HuH-7 (cell line): Measurements from ENCODE around the gene NCOR1.
A peak's percentile ranks its signal among the peaks of the same experiment; 100 is the strongest.
"Not testable (repeated sequence)": the region's sequence is repeated elsewhere in the genome, so short reads cannot be mapped to it uniquely, and the experiment has no call there.

Experiments used
- DNase-seq: peaks from one replicate; pipeline ENCODE4 v3.0.0; 2011; ENCODE audit warnings: low spot score

Gene NCOR1

DNA sequence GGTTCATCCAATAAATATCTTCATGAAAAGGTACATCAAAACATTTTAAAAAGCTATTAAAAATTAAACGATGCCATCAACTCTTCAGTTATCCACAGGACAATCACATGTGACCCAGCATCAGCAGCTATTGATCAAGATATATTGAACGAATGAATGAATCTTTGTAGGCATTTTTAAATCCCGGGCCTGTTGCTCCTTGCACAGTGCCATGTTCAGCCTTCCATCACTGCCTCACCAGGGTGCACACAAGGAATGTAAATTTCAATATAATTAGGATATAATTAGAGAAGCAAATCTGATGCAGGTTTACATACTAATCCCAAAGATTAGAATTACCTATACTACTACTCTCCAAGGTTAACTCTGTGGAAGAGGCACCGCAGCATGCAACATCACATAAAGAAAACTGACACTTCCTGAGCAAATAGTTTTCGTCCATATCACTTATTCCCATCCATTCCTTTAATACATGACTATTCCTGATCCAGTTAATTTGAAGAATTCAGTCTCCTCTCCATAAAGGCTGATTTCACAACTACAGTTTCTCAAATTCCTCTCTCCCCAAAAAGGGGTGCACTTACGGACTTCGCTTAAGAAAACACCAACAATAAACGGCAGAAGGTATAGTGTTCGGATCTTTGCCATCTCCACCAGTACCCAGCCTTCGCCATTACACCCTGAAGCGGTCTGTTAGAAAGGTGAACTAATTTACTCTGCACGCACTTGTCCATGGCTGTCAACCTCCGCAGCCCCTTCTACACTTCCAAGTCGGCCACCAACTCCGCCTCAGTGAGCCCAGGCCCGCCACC is 938 bp downstream of the NCOR1 start:
- DNase-seq: no peak

DNA sequence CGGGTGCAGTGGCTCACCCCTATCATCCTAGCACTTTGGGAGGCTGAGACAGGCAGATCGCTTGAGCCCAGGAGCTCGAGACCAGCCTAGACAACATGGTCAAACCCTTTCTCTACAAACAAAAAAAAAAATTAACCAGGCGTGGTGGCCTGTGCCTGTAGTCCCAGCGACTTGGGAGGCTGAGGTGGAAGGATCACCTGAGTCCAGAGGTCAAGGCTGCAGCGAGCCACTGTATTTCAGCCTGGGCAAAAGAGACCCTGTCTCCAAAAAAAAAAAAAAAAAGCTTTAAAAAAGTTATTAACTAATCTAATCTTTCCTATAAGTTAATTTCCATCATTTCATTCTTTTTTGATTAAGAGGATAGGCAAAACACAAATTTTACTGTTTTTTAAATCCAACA is 2.5 kb downstream of the NCOR1 start:
- no peak for DNase-seq

DNA sequence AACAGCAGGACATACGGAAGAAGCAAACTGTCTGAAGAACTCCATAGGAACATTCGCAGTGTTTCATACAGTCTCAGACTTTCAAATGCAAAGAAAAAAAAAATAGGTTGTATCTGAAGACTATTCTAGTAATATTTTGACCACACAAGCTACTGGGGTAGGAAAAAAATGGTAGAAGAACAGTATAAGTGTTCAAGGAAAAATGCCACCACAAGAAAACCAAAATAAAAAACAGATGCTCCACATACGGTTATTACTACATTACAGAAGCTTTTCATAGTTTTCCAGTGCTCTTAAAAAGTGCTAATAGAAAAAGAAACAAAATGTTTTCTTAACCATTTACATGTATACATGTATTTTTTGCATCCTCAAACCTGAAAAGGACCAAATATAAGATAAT is 3.7 kb downstream of the NCOR1 start:
- DNase-seq: no peak

DNA sequence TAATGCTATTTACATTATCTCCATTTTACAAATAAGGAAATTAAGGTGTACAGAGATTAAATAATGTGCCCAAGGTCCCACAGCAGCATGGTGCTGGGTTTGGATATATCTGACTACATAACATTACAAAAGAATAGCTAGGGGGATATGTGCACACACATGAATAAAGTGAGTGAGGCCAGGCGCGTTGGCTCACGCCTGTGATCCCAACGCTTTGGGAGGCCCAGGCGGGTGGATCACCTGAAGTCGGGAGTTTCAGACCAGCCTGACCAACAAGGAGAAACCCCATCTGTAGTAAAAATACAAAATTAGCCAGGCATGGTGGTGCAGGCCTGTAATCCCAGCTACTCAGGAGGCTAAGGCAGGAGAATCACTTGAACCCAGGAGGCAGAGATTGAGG is 10.6 kb downstream of the NCOR1 start:
- DNase-seq: not testable (repeated sequence)

DNA sequence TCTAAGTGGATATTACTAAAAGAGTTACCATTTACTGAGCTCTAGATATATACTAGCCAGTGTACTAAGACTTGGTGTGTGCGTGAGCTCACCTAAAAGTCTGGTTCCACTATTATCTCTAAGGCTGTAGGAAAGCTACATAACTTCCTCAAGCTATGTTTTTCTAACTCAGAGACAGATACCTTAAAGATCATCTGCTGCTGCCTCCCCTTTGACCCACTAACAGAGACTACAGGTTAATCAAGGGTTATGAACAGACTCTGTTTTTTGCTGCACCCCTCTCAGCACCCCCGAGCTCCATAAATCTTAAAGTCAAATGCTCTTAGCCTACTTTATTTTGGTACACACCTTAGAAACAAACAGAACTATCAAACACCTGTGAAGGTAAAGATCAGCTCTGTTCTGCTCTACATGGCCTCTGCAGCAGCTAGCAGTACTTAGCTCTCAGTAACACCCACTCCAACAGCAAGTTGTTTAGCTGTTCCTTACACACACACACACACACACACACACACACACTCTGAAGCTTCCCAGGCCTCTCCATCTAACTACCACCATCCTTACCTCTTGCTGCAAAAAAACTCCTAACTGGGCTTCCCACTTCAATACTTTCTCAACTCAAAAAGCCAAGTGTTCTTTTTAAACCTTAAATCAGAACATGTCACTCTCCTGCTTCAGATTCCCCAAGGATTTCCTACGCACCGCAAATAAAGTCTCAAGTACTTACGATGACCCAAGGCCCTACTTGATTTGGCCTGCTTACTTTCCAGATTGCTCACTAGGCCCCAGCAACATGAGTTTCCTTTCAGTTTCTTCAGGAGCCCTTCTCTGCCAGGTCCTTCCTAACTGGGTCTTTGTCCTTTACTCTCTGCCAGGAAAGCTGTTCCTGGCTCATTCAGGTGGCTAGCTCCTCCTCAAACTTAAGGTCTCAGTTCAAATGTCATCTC is 12.5 kb downstream of the NCOR1 start:
- not testable (repeated sequence) for DNase-seq

DNA sequence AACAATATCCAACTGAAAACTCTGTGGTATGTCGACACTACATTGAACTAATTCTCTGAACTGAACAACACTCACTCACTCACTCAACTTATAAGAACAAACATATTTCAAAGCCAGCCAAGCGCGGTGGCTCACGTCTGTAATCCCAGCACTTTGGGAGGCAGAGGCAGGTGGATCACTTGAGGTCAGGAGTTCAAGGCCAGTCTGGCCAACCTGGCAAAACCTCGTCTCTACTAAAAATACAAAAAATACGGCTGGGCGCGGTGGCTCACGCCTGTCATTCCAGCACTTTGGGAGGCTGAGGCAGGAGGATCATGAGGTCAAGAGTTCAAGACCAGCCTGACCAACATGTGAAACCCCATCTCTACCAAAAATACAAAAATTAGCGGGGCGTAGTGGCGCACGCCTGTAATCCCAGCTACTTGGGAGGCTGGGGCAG is 13.6 kb downstream of the NCOR1 start:
- DNase-seq: not testable (repeated sequence)

DNA sequence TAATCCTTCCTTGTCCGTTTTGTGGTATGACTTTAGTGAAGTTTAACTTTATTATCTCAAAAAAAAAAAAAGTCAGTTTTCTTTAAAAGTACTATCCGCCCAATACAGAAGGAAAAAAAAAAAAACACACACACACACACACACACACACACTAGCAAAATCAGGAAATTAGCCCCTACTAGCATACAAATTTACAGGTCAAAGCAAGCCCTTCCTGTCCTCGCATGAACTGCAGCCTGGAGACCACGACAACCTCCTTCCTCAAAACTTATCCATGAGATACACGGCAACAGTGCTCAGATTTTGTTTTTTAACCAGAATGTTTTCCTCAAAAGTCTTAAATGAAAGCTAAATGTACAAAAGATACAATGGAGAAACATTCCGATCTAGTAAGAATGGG is 16.2 kb downstream of the NCOR1 start:
- DNase-seq: no peak

DNA sequence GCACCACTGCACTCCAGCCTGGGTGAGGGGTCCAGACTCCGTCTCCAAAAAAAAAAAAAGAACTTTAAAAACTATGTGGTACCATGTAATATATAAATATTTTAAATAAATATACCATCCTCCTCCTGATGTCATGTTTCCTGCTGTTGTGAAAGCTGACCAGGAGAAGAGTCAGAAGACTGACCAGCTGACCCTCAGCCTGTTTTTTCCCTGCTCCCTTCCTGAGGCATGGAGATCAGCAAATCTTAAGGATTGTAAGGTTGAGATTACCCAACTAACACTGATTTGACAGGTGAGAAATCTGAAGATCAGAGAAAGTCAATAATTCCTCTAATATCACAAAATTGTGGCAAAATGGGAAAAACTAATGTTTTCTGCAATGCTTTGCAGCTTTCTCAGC is 18.1 kb downstream of the NCOR1 start:
- no peak for DNase-seq

DNA sequence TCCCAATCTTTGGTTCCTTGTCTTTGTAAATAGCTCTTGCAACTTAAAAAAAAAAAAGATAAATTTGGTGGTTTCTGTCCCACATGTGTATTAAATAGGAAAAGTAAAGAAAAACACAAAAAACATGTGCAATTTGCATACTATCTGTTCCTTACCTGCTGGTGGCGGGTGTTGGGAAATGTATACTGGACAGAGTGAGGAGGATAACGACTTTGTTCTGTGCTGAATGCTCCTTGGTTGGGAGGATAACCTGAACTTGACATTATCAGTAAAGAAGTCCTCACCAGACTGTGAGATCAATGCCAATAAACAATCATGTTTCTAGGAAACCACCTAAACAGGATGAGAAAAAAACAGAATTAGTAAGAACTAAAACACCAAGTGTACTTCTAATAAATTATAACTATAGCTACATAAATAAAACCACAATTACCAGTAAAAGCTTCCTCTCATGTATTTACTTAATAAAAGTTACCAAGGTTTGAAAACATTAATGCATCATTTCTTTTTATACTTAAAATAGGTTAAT is 21.0 kb downstream of the NCOR1 start:
- not testable (repeated sequence) for DNase-seq

DNA sequence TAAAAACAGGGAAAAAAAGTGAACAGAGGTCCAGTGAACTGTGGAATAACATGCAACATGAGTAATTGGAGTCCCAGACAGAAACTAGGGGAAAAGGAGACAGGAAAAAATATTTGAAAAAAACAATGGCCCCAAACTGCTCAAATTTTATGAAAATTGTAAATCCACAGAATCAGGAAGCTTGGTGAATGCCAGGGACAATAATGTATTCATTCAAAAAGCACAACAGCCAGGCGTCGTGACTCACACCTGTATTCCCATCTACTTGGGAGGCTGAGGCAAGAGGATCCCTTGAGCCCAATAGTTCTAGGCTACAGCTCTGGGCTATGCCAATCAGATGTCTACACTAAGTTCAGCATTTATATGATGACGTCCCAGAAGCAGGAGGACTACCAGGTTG is 23.7 kb downstream of the NCOR1 start:
- no peak for DNase-seq

DNA sequence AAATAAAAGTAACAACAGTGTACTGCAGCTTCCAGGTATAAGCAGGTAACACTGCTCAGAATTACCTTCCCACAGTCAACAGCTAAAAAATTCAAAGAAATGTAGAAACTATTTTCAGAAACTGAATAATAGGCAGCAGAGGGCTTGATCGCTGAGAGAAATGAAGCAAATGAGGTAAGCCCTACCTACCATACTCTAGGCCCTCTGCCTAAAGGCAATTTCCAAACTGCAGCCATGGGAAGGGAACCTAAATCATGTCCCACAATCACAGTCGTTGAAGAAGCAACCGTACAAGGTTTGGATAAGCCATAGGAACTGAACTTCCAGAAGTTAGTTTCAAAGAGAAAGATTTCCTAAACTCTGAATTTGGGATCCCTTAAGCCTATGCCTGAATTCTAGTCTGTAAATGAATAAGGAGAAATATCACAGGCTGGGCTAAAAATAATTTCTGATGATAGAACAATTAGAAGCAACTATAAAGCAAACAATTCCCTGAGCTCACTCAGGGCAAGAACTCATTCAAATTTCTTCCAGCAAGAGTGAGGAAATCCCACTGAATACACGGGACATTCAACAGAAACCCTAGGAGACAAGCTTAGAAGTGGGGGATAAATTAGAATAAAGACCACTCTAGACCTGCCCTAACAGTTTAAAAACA is 24.5 kb downstream of the NCOR1 start:
- no peak for DNase-seq

DNA sequence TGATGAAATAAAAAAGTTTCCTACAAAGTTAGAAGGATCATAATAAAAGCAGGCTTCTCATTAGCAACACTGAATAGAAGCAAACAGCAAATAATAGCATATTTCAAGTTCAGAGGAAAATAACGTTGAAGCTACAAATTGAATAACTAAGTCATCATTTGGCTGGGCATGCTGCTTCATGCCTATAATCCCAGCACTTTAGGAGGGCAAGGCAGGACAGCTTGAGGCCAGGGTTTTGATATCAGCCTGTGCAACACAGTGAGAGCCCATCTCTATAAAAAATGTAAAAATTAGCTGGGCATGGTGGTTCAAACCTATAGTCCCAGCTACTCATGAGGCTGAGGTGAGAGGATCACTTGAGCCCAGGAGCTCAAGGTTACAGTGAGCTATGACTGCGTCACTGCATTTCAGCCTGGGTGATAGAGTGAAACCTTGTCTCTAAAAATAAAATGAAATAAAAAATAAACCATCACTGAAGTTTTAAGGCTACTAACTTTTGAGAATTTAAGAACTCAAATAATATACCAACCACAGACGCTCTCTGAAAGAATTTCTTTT is 25.5 kb downstream of the NCOR1 start:
- DNase-seq: no peak

DNA sequence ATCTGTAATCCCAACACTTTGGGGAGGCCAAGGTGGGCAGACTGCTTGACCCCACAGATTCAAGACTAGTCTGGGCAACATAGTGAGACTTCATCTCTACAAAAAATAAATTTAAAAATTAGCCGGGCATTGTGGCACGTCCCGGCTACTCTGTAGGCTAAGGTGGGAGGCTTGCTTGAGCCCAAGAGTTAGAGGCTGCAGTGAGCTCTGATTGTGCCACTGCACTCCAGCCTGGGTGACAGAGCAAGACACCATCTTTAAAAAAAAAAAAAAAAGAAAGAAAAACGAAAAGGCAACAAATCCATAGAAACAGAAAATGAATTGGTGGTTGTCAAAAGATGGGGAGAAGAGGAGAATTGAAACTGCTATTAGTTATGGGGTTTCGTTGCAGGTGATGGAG is 27.7 kb downstream of the NCOR1 start:
- no peak for DNase-seq

DNA sequence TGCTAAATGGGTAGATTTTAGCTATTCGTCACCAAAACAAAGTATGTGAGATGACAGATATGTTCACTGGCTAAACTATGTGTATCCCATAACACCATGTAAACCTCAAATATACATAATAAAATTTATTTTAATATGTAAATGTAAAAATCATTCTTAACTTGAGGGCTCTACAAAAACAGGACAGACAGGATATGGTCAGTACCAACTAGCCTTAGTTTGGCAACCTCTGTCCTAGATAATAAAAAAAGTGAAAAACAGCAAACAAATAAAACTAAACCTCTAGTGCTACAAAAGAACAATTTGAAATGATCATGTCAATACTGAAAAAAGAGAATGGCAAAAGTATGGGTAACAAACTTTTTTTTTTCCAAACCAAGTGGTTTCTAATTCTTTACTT is 33.8 kb downstream of the NCOR1 start:
- no peak for DNase-seq

DNA sequence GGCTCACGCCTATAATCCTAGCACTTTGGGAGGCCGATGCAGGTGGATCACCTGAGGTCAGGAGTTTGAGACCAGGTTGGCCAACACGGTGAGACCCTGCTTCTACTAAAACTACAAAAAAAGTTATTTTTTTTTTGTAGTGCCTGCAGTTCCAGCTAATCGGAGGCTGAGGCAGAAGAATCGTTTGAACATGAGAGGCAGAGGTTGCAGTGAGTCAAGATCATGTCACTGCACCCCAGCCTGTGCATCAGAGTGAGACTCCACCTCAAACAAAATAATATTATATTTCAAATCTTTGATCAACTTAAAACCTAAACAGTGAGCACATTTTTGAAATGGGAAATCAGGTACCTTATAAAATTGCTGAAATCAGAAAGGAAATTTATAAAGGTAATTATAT is 36.5 kb downstream of the NCOR1 start:
- no peak for DNase-seq

DNA sequence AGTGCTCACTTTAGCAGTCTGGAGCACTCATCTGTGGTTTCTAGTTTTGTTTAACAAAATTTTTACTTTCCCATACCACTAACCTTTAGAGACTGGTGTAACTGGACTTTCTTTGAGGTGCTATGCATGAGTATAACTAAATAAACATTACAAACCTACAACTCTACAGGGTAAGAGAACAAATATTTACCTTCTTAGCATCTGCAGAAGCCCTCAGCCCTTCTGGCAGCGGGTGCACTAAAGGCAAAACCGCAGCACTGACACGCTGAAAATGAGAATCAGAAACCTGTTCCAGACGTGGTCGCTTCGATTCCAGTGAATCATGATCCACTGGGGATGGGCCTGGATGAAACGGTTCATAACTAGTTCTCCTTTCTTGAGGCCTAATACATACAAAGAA is 43.7 kb downstream of the NCOR1 start:
- peak; percentile 44 for DNase-seq

DNA sequence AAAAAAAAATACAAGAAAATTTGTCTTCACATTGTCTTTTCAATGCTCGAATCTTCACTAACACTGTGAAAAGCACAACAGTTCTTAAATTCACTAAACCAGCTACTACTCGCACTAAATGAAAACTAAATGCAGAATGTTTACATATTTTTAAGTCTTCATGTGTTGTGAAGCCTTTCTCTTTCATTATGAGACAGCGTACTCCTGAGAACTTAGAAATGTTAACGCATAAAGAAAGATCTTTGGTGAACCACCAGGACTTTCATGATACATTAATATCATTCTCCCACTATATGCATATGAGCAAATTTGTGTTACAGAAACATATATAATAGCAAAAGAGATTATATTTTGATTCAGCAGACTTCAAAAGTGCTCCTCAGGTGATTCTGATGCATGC is 48.6 kb downstream of the NCOR1 start:
- not testable (repeated sequence) for DNase-seq

DNA sequence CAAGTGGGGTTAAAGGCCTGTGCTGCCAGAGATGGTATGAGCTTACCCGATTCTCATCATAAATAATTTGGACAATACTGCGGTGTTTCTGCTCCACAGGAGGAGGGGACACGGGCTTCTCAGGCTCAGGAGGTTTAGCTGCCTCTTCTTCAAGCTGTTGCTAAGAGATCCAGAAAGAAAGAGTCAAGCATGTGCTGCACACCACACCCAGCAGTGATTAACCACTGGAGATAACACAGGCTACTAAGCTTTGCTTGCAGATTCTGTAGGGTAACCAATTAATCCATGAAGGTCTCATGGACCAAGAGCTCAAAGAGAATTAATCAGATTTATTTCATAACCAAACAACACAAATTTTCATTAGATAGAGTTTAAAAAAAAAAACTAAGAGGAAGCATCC is 56.6 kb downstream of the NCOR1 start:
- DNase-seq: no peak

DNA sequence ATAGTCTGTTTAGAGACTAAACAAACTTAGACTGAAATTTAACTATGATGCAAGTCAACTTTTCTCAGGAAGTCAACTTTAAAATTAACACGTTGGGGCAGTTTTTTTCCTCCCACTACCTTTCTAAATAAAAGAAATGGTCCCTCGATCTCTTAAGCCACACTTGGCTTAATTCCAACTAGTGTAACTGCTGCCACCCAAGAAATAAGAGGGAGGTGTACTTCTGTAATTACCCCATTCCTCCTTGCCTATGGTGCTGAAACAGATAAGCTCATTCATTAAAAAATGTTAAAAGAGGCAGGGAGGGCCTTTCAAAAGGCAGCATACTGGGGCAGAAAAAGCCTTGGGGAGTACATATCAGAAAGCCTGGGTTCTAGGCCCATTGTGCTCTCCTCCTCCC is 59.8 kb downstream of the NCOR1 start:
- no peak for DNase-seq

DNA sequence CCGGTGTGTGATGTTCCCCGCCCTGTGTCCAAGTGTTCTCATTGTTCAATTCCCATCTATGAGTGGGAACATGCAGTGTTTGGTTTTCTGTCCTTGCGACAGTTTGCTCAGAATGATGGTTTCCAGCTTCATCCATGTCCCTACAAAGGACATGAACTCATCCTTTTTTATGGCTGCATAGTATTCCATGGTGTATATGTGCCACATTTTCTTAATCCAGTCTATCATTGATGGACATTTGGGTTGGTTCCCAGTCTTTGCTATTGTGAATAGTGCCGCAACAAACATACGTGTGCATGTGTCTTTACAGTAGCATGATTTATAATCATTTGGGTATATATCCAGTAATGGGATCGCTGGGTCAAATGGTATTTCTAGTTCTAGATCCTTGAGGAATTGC is 63.0 kb downstream of the NCOR1 start:
- DNase-seq: not testable (repeated sequence)

DNA sequence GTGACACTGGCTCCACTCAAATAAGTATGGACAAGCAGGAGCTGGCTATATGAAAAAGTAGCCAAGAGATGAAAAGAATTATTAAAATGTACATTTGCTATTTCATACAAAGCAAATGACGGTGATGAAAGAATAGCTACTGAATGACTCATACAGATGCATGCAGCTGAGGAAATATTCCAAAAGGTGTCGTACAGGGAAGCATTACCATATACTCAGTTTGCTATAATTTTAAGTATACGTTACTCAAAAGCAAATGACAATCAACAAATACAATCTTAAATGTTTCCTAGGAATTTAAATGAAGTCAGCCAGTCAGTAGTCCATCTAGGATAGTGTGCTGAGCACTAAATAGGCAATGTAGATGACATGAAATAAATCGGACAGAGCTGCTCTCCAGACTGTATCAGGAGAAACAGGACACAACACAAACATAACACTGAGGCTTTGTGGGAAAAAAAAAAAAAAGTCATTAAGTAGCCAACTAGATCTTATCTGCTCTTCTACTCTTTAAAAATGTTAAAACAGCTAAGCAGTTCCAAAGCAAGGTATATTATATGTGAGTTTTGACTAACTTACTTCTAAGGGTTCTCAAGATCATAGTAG is 65.0 kb downstream of the NCOR1 start:
- DNase-seq: no peak

DNA sequence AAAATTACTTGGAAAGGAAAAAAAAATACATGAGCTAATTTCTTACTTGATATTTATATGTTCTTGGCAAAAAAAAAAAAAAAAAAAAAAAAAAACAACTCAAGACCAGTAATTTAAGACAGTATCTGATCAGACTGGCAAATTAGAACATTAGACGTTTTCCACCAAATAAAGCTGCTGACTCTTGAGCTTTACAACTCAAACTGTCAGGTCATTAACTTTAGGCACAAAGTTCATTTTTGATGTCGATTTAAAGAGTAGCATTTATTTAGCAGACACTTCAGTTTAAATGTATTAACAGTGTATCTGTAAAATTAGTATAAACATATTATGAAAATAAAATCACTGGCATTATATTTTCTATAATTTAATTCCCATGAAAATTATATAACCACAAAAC is 66.7 kb downstream of the NCOR1 start:
- DNase-seq: no peak
